ENCODE data around the gene PON2.

PON2 gene

DNA sequence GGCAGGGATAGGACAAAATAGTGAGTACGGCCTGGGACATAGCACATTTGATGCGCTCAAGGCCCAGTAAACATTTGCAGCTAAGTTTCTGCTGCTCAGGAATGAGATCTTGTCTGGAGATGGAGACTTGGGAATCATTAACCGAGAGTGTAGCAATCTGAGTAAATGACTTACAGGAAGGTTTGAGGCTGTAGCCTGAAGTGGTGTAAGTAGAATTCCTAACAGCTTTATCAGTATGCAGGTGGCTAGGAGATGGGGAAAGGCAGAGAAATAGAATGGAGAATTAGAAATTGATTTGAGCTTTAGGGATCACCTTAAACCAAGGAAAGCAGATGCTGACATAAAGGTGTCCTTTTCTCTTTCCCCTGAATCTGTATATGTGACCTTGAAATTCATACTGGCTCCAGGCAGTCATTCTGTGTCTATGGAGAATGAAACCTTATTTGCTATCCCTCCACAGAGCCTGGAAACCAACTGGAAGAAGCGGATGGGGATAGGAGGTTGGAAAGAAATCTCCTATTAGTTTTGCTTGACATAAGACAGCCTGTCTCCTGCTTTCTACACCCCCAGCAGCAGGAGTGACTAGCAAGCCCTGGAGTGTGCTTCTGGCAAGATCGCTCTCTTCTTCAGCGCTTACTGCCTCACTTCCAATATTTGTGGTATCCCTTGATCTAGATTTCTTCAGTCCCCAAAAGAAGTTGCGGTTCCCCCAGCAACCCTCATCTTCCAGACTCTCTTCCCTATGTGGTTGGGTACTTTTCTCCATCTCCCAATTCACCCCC, 6.4 kb upstream of the PON2 start:
- Histone ChIP-seq H4K20me1 (ENCODE audit: low read depth, low read length) (no peaks in the 10 kb centered on the region), H3K9me3 (ENCODE audit: insufficient read depth, low read length) (no peaks in the 10 kb centered on the region), H3K4me2 (ENCODE audit: low read depth, low read length, poor library complexity, severe bottlenecking) (no peak overlapping the region), H2AFZ (ENCODE audit: low read depth, low read length, severe bottlenecking) (no peak overlapping the region), H3K27ac (ENCODE audit: low read depth, low read length) (no peak overlapping the region), H3K4me3 (ENCODE audit: insufficient read depth, low read length, poor library complexity, severe bottlenecking) (no peak overlapping the region), H3F3A (ENCODE audit: insufficient read depth) (no peaks in the 10 kb centered on the region), H3K27me3 (ENCODE audit: low read length) (no peaks in the 10 kb centered on the region), H3K36me3 (ENCODE audit: low read length) (no peaks in the 10 kb centered on the region), H3K9me2 (replicated peaks; ENCODE audit: insufficient read depth, low read length) (no peaks in the 10 kb centered on the region), H3K79me2 (ENCODE audit: insufficient read depth, low read length) (no peaks in the 10 kb centered on the region), H3K9ac (ENCODE audit: low read length) (no peak overlapping the region)
- TF ChIP-seq, protein P1, sequence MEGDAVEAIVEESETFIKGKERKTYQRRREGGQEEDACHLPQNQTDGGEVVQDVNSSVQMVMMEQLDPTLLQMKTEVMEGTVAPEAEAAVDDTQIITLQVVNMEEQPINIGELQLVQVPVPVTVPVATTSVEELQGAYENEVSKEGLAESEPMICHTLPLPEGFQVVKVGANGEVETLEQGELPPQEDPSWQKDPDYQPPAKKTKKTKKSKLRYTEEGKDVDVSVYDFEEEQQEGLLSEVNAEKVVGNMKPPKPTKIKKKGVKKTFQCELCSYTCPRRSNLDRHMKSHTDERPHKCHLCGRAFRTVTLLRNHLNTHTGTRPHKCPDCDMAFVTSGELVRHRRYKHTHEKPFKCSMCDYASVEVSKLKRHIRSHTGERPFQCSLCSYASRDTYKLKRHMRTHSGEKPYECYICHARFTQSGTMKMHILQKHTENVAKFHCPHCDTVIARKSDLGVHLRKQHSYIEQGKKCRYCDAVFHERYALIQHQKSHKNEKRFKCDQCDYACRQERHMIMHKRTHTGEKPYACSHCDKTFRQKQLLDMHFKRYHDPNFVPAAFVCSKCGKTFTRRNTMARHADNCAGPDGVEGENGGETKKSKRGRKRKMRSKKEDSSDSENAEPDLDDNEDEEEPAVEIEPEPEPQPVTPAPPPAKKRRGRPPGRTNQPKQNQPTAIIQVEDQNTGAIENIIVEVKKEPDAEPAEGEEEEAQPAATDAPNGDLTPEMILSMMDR (IDR thresholded peaks at IDR 0.05; ENCODE audit: insufficient read depth, low read length, poor library complexity, severe bottlenecking): no peak
- no peak for TF ChIP-seq EZH2phosphoT487 (conservative IDR thresholded peaks at IDR 0.05; ENCODE audit: low read length)

DNA sequence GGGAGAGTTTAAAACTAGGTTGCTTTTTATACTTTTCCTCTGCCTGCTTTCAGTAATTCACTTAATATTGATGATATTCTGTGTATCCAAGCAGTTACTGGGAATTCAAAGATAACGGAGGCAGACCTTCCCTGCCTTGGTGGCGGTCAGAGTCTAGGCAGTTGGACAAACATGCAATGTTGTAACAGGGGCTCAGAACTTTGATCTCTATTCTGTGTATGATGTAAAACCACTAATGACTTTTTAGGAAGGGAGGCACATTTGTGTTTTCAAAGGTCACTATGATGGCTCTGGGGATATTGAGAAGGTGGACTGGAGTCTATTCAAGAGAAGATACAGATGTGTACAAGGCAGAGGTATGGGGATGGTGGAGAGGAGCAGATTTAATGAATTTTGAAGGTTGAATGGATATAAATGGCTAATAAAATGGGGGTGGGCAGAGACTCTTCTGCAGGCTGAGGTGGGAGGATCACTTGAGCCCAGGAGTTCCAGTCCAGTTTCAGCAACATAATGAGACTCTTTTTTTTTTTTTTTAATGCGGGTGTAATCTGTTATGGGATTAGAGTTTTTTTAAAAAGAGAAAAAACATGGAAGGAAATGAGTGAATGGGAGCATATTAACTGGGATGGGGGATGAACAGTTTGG, 5.7 kb upstream of the PON2 start:
- Histone ChIP-seq H3K79me2 (ENCODE audit: insufficient read depth, low read length) (no peaks in the 10 kb centered on the region), H3K36me3 (ENCODE audit: low read length) (no peaks in the 10 kb centered on the region), H2AFZ (ENCODE audit: low read depth, low read length, severe bottlenecking) (no peak overlapping the region), H3K4me3 (ENCODE audit: insufficient read depth, low read length, poor library complexity, severe bottlenecking) (no peak overlapping the region), H4K20me1 (ENCODE audit: low read depth, low read length) (no peaks in the 10 kb centered on the region), H3K9me2 (replicated peaks; ENCODE audit: insufficient read depth, low read length) (no peaks in the 10 kb centered on the region), H3K27me3 (ENCODE audit: low read length) (no peaks in the 10 kb centered on the region), H3K9ac (ENCODE audit: low read length) (no peak overlapping the region), H3F3A (ENCODE audit: insufficient read depth) (no peaks in the 10 kb centered on the region), H3K9me3 (ENCODE audit: insufficient read depth, low read length) (no peaks in the 10 kb centered on the region), H3K27ac (ENCODE audit: low read depth, low read length) (no peak overlapping the region), H3K4me2 (ENCODE audit: low read depth, low read length, poor library complexity, severe bottlenecking) (no peak overlapping the region)
- TF ChIP-seq EZH2phosphoT487 (conservative IDR thresholded peaks at IDR 0.05; ENCODE audit: low read length): no peak
- TF ChIP-seq, protein P1 (IDR thresholded peaks at IDR 0.05; ENCODE audit: insufficient read depth, low read length, poor library complexity, severe bottlenecking): no peak

DNA sequence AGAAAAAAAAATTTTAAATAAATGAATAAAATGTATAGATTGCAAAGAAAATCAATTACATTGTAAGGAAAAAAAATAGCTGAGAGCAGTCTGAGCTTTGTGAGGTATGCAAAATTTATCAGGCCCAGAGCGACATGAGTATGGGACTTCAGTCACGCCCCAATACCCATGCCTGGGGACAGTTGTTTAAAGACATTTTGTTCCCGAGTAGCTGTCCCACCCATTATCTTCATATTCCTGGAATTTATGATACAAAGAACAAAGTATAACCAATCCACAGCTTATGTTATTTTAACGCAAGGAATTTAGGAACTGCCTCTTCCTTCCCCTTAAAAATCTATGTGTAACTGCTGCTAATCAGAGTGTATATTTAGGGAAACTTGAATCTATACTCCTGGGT, 1.6 kb upstream of the PON2 start:
- TF ChIP-seq, protein P1 (IDR thresholded peaks at IDR 0.05; ENCODE audit: insufficient read depth, low read length, poor library complexity, severe bottlenecking): no peak
- TF ChIP-seq EZH2phosphoT487 (conservative IDR thresholded peaks at IDR 0.05; ENCODE audit: low read length): no peak
- H2AFZ ChIP-seq (ENCODE audit: low read depth, low read length, severe bottlenecking): no peak overlapping the region
- H3K9me3 ChIP-seq (ENCODE audit: insufficient read depth, low read length): no peaks in the 10 kb centered on the region
- H3K27ac ChIP-seq (ENCODE audit: low read depth, low read length): no peak overlapping the region
- H3K9me2 ChIP-seq (replicated peaks; ENCODE audit: insufficient read depth, low read length): no peaks in the 10 kb centered on the region
- no peaks in the 10 kb centered on the region for H4K20me1 ChIP-seq (ENCODE audit: low read depth, low read length)
- no peak overlapping the region for H3K4me3 ChIP-seq (ENCODE audit: insufficient read depth, low read length, poor library complexity, severe bottlenecking)
- no peaks in the 10 kb centered on the region for H3K27me3 ChIP-seq (ENCODE audit: low read length)
- H3K36me3 ChIP-seq (ENCODE audit: low read length): no peaks in the 10 kb centered on the region
- H3K79me2 ChIP-seq (ENCODE audit: insufficient read depth, low read length): no peaks in the 10 kb centered on the region
- H3K9ac ChIP-seq (ENCODE audit: low read length): no peak overlapping the region
- H3K4me2 ChIP-seq (ENCODE audit: low read depth, low read length, poor library complexity, severe bottlenecking): no peak overlapping the region
- no peaks in the 10 kb centered on the region for H3F3A ChIP-seq (ENCODE audit: insufficient read depth)
